Activated CD4-positive, alpha-beta T cell treated with anti-CD3 and anti-CD28 coated beads, Interleukin-2, amount 10 ng/mL, durations not matched to agents 24 days and 14 days (primary cell): ENCODE data around the gene RIOK3. TPM values are rescaled to one million over a fixed set of nuclear protein-coding genes. Genes with fewer than 3 reads are reported as not detected.
"Not testable (repeated sequence)": the region's sequence is repeated elsewhere in the genome, so short reads cannot be mapped to it uniquely, and the experiment has no call there.

Experiments used
- DNase-seq: peaks from one replicate; pipeline ENCODE4 v3.0.0; 2022
- H3K27ac Mint-ChIP-seq: one replicate; pipeline ENCODE4 v1.8.0; 2022; ENCODE audit warnings: mild to moderate bottlenecking, mixed read lengths
- H3K27me3 Mint-ChIP-seq: one replicate; pipeline ENCODE4 v1.8.0; 2022; ENCODE audit warnings: mixed read lengths
- H3K36me3 Mint-ChIP-seq: one replicate; pipeline ENCODE4 v1.8.0; 2022; ENCODE audit warnings: low read depth, mild to moderate bottlenecking, mixed read lengths
- H3K4me1 Mint-ChIP-seq: one replicate; pipeline ENCODE4 v1.8.0; 2021; ENCODE audit warnings: mixed read lengths
- H3K4me3 Mint-ChIP-seq: one replicate; pipeline ENCODE4 v1.8.0; 2022; ENCODE audit warnings: mild to moderate bottlenecking, moderate library complexity, mixed read lengths
- H3K9me3 Mint-ChIP-seq: one replicate; pipeline ENCODE4 v1.8.0; 2021; ENCODE audit warnings: mixed read lengths
- intact Hi-C: fragments of 100-400 bp; cut with micrococcal nuclease; formaldehyde crosslinking; loops from one replicate; pipeline ENCODE4 v1.15.1; 2023
- total RNA-seq: library from RNA; stranded (reverse); gene quantifications from 2 replicates; pipeline ENCODE4 v1.2.3, GENCODE V29; 2022

Gene RIOK3
- total RNA-seq, result 46.7 and 53.3 TPM in 2 replicates

GRCh38 chr18:23452728-23453679 is at the start of gene RIOK3:
RIOK3 (plus strand) TSS chr18:23453287; CDS start chr18:23453440, 153 bp downstream.
- Mint-ChIP-seq H3K27me3 (peaks cover 6% of the 10 kb centered on the region), H3K4me3 (peak within 1 kb of the TSS; percentile 100), H3K4me1 (peaks cover 38% of the 10 kb centered on the region), H3K9me3 (no peaks in the 10 kb centered on the region), H3K36me3 (peaks cover 10% of the 10 kb centered on the region), H3K27ac (peak within 1 kb of the TSS; percentile 95)
- intact Hi-C loops, result loop anchor here (1.0 to 10.0 kb wide), 4 partner anchors 16 to 562 kb away; partner anchors contain the start of genes NPC1, RMC1 and TTC39C
- DNase-seq, result peak; percentile 99

DNA sequence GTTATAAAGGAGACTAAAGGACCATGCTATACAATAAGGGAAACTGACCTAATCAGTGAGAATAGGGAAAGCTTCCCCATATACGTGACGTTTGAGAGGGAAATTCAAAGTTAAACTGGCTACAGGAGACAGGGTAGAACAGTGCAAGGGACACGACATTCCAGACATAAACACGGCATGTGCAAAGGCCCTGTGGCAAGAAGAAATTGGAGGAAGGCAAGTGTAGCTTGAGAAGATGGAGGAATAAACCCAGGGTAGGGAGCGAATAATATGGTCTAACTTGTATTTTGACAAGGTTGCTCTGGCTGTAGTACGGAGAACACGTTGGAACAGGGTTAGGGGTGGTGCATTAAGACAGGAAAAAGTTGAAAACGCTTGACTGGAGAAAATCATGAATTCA is 49.8 kb upstream of the RIOK3 start:
- Mint-ChIP-seq H3K27ac (no peak overlapping the region), H3K4me1 (peaks cover 5% of the 10 kb centered on the region), H3K27me3 (no peaks in the 10 kb centered on the region), H3K9me3 (no peaks in the 10 kb centered on the region), H3K36me3 (peaks cover 3% of the 10 kb centered on the region), H3K4me3 (no peak overlapping the region)
- DNase-seq, result no peak
- intact Hi-C loops, result no loop called here

- H3K9me3 Mint-ChIP-seq, result no peaks in the 10 kb centered on the region
- intact Hi-C loops, result no loop called here
- H3K36me3 Mint-ChIP-seq, result peaks cover 3% of the 10 kb centered on the region
- H3K27ac Mint-ChIP-seq, result no peak overlapping the region
- H3K4me1 Mint-ChIP-seq, result no peaks in the 10 kb centered on the region
- DNase-seq, result no peak
- H3K4me3 Mint-ChIP-seq, result no peak overlapping the region
- no peaks in the 10 kb centered on the region for H3K27me3 Mint-ChIP-seq
Observed at GRCh38 chr18:23405636-23406035, 47.5 kb upstream of the RIOK3 start.

DNA sequence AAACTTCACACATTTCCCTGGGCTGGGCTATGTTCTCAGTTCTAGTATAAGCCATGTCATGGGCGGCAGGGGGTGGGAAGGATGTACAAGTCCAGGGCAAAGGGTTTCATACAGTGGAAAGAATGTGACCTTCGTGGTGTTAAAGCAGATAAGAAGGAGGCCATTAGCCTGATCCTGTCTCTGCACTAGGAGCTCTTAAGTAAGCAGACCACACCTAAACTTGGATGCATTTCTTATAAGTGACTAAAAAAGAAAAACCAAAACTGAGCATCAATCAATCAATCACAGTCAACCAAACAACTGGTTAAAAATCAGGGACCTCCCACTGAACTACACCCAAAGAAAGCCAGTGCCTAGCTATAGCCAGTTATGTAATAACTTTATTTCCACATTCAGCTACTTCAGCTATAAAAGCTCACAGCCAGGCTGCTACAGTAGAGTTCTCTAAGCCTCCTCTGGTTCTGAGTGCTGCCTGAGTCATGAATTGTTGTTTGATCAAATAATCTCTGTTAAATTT is 46.8 kb upstream of the RIOK3 start:
- no peaks in the 10 kb centered on the region for H3K9me3 Mint-ChIP-seq
- H3K4me3 Mint-ChIP-seq, result no peak overlapping the region
- H3K4me1 Mint-ChIP-seq, result no peaks in the 10 kb centered on the region
- H3K36me3 Mint-ChIP-seq, result peaks cover 3% of the 10 kb centered on the region
- intact Hi-C loops, result no loop called here
- H3K27ac Mint-ChIP-seq, result no peak overlapping the region
- H3K27me3 Mint-ChIP-seq, result no peaks in the 10 kb centered on the region
- no peak for DNase-seq

DNA sequence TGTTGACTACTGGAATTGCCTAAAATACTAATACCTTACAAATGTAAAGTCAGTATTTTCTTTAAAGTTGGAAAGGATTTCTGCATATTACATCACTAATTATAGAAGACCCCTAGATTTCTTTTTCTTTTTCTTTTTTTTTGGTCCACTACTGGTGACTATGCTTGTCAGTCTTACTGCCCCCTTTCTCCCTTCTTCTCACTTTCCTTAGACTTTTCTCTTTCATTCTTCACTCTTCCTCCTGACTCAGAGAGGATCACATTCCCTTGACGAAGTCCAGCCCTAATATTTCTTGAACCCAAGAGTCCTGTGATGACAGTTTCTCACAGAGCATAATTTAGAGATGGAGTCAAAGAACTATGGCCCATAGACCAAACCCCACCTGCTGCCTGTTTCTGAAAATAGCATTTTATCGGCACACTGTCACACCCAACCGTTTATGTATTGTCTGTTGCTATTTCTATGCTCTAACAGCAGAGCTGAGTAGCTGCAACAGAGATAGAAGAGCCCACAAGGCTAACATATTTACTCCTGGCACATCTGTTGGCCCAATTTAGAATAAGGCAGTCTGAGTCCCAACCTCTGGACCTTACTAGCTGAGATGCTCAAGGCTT is 40.6 kb upstream of the RIOK3 start:
- intact Hi-C loops, result loop anchor here (1.0 to 5.0 kb wide), 3 partner anchors 482 to 614 kb away; no protein-coding TSS in a partner anchor
- no peak overlapping the region for H3K27ac Mint-ChIP-seq
- H3K4me3 Mint-ChIP-seq, result no peak overlapping the region
- no peak for DNase-seq
- no peaks in the 10 kb centered on the region for H3K4me1 Mint-ChIP-seq
- H3K36me3 Mint-ChIP-seq, result no peaks in the 10 kb centered on the region
- H3K27me3 Mint-ChIP-seq, result no peaks in the 10 kb centered on the region
- H3K9me3 Mint-ChIP-seq, result no peaks in the 10 kb centered on the region

DNA sequence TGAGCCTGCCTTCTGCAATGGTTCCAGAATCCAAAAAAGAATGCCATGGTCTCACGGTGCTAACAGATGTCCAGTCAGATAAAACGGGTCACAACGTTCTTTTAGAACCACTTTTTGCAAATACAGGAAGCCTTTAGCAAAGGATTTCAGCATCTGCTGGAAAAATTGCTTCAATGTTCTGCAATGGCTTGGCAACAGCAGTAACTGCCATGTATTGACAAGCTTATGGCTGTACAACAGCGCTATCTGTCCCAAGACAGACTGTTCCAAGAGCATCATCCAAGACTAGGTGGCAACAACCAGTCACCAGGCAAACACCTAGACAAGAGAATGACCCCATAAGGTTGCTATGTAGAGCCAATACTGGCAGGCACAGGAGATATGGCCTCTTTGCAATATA is 37.6 kb upstream of the RIOK3 start:
- Mint-ChIP-seq H3K4me3 (no peak overlapping the region), H3K4me1 (no peaks in the 10 kb centered on the region), H3K27me3 (no peaks in the 10 kb centered on the region), H3K9me3 (no peaks in the 10 kb centered on the region), H3K27ac (no peak overlapping the region), H3K36me3 (no peaks in the 10 kb centered on the region)
- intact Hi-C loops, result no loop called here
- no peak for DNase-seq

- no peak for DNase-seq
- no peaks in the 10 kb centered on the region for H3K27me3 Mint-ChIP-seq
- no peaks in the 10 kb centered on the region for H3K36me3 Mint-ChIP-seq
- H3K27ac Mint-ChIP-seq, result no peak overlapping the region
- no peaks in the 10 kb centered on the region for H3K9me3 Mint-ChIP-seq
- H3K4me1 Mint-ChIP-seq, result no peaks in the 10 kb centered on the region
- intact Hi-C loops, result no loop called here
- no peak overlapping the region for H3K4me3 Mint-ChIP-seq
Observed at GRCh38 chr18:23416298-23416697, 36.8 kb upstream of the RIOK3 start.

GRCh38 chr18:23421277-23421676 is 31.8 kb upstream of the RIOK3 start:
- no peak for DNase-seq
- Mint-ChIP-seq H3K4me1 (peaks cover 3% of the 10 kb centered on the region), H3K36me3 (peaks cover under 1% of the 10 kb centered on the region), H3K4me3 (no peak overlapping the region), H3K27me3 (no peaks in the 10 kb centered on the region), H3K27ac (no peak overlapping the region), H3K9me3 (peaks cover 2% of the 10 kb centered on the region)
- intact Hi-C loops, result no loop called here

- intact Hi-C loops, result no loop called here
- H3K36me3 Mint-ChIP-seq, result peaks cover 4% of the 10 kb centered on the region
- no peaks in the 10 kb centered on the region for H3K27me3 Mint-ChIP-seq
- peaks cover 3% of the 10 kb centered on the region for H3K4me1 Mint-ChIP-seq
- no peak overlapping the region for H3K27ac Mint-ChIP-seq
- H3K9me3 Mint-ChIP-seq, result peaks cover 4% of the 10 kb centered on the region
- DNase-seq, result no peak
- H3K4me3 Mint-ChIP-seq, result no peak overlapping the region
Observed at GRCh38 chr18:23422751-23423418, 30.2 kb upstream of the RIOK3 start.

DNA sequence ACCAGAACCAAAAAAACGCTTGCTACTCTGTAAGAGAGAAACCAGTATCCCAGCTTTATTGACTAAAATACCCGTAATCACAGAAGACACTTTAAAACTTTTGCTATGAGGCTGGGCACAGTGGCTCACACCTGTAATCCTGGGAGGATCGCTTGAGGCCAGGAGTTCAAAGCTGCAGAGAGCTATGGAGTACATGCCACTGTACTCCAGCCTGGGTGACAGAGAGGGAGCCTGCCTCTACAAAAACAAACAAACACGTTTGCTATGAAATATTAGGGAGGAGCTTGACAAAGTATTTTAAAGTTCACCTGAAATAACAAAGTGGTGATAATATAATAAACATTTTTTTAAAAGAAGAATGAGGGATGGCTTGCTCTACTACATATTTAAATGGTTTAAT is 28.5 kb upstream of the RIOK3 start:
- Mint-ChIP-seq H3K27ac (no peak overlapping the region), H3K36me3 (peaks cover 6% of the 10 kb centered on the region), H3K27me3 (no peaks in the 10 kb centered on the region), H3K9me3 (peaks cover 4% of the 10 kb centered on the region), H3K4me1 (peaks cover 3% of the 10 kb centered on the region), H3K4me3 (no peak overlapping the region)
- no peak for DNase-seq
- intact Hi-C loops, result no loop called here

DNA sequence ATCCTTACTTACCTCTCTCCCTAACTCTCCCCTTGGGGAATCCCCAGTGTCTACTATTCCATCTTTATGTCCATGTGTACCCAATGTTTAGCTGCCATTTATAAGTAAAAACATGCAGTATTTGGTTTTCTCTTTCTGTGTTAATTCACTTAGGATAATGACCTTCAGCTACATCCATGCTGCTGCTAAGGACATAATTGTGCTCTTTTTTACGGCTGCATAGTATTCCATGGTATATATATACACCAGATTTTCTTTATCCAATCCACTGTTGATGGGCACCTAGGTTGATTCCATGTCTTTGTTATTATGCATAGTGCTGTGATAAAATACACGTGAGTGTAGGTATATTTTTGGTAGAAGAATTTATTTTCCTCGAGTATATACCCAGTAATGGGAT is 24.3 kb upstream of the RIOK3 start:
- H3K27me3 Mint-ChIP-seq, result no peaks in the 10 kb centered on the region
- intact Hi-C loops, result no loop called here
- no peak overlapping the region for H3K27ac Mint-ChIP-seq
- H3K36me3 Mint-ChIP-seq, result peaks cover 11% of the 10 kb centered on the region
- DNase-seq, result no peak
- no peaks in the 10 kb centered on the region for H3K4me1 Mint-ChIP-seq
- no peak overlapping the region for H3K4me3 Mint-ChIP-seq
- H3K9me3 Mint-ChIP-seq, result peaks cover 4% of the 10 kb centered on the region

DNA sequence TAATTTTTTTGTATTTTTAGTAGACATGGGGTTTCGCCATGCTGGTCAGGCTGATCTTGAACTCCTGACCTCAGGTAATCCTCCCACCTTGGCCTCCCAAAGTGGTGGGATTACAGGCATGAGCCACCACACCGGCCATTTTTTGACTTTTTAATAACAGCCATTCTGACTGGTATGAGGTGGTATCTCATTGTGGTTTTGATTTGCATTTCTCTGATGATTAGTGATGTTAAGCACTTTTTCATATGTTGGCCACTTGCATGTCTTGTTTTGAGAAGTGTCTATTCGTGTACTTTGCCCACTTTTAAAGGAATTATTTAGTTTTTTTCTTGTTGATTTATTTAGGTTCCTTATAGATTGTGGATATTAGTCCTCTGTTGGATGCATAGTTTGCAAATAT is 23.5 kb upstream of the RIOK3 start:
- peaks cover 11% of the 10 kb centered on the region for H3K36me3 Mint-ChIP-seq
- H3K4me3 Mint-ChIP-seq, intact Hi-C loops, DNase-seq, H3K4me1 Mint-ChIP-seq, H3K27ac Mint-ChIP-seq, H3K27me3 Mint-ChIP-seq, H3K9me3 Mint-ChIP-seq: not testable (repeated sequence)

GRCh38 chr18:23433360-23433759 is 19.7 kb upstream of the RIOK3 start:
- Mint-ChIP-seq H3K27ac (no peak overlapping the region), H3K27me3 (no peaks in the 10 kb centered on the region), H3K4me1 (peaks cover 9% of the 10 kb centered on the region), H3K36me3 (peaks cover 7% of the 10 kb centered on the region), H3K9me3 (no peaks in the 10 kb centered on the region), H3K4me3 (no peak overlapping the region)
- intact Hi-C loops, result no loop called here
- DNase-seq, result no peak
